ENCODE measurements around the gene COG5. TPM values are rescaled to one million over a fixed set of nuclear protein-coding genes. Genes with fewer than 3 reads are reported as not detected.
A peak's percentile ranks its signal among the peaks of the same experiment; 100 is the strongest.

The COG5 gene
- total RNA-seq, 1 experiment from 2014 or later = 72.6 TPM

DNA sequence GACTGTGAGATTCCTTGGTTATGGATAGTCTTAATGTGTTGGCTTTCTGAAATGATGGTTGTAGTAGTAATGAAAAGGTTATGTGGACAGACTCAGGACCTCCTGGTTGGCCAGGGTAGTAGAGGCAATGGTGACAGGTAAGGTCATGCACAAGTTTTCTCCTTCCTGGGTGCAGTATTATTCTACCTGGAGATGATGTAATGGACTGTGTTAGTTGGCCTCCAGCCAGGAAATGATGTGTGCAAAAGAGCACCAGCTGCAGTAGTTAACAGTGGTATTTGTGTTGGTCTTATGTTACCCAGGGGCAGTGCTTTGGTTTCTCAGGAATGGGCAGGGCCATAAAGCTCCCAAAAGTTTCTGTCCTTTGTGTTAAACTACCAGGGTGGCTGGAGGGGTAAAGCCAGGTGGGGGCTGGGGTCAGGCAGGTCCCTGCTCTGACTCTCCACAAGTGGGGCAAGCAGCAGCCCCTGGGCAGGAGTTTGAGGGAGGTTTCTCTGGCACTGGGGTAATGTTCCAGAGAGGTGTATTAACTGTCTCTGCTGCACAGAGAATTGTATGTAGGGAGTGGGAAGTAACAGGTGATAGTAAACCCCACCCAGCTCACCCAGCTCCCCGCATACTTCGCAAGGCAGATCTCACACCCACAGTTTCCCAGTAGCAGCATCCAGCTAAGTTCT is 57.6 kb downstream of the COG5 start:
- DNase-seq (ENCODE audit: low read depth) = peak; percentile 64

DNA sequence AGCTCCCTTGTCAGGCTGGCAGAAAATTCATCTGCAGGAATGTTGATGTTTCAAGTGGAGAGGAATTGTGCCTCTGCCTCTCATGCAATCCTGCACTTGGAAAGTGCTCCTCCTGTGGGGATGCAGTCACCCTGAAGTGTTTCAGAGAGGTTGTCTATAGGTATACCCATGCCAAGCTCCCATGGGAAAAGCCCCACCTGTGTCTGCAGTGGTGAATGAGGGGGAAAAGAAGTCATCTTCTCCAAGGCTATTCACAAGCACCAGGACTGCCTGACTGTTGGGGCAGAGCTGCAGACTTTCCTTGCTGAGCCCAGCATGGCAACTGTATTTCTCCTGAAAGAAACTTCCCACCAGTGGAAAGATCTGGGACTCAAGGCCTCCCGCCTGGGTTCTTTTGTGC is 58.4 kb downstream of the COG5 start:
- DNase-seq (ENCODE audit: low read depth) = no peak

DNA sequence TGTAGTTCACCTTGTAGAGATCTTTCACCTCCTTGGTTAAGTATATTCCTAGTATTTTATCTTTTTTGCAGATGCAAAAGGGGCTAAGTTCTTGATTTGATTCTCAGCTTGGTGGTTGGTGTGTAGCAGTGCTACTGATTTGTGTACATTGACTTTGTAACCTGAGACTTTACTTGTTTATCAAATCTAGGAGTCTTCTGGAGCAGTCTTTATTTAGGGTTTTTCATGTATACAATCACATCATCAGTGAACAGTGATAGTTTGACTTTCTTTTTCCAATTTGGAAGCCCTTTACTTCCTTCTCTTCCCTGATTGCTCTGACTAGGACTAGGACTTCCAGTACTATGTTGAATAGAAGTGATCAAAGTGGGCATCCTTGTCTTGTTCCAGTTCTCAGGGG is 60.0 kb downstream of the COG5 start:
- no peak for DNase-seq (ENCODE audit: low read depth)

DNA sequence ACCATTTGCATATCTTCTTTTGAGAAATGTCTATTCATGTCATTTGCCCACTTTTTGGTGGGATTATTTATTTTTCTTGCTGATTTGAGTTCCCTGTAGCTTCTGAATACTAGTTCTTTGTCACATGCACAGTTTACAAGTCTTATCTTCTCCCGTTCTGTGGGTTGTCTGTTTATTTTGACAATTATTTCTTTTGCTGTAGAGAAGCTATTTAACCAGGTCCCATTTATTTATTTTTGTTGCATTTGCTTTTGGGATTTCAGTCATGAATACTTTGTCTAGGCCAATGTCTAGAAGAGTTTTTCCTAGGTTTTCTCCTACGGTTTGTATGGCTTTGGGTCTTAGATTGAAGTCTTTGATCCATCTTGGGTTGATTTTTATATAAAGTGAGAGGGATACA is 60.9 kb downstream of the COG5 start:
- no peak for DNase-seq (ENCODE audit: low read depth)

DNA sequence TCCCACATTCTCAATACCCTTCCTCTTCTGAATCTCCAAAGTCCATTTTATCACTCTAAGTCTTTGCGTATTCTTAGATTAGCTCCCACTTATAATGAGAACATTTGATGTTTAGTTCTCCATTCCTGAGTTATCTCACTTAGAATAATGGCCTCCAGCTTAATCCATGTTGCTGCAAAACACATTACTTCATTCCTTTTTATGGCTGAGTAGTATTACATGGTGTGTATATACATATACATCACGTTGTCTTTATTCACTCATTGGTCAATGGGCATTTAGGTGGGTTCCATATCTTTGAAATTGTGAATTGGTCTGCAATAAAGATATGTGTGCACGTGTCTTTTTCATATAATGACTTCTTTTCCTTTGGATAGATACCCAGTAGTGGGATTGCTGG is 61.6 kb downstream of the COG5 start:
- DNase-seq (ENCODE audit: low read depth) = no peak

DNA sequence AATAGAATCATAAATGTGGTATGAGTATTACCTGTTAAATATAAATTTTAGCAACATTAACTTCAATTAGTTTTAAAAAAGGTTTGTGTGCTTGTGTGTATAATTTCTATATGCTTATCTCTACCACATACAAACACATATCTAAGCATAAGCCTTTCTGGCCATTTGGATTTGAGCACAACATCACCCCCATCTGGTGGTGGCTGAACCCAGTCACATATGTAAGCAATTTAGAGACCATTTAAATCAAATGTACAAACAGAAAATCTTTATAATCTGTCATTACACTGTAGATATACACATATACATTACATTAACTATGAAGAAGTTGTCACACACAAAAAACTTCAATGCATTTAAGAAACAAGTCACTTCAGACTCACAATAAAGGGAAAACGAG is 62.1 kb downstream of the COG5 start:
- DNase-seq (ENCODE audit: low read depth) = peak; percentile 46

DNA sequence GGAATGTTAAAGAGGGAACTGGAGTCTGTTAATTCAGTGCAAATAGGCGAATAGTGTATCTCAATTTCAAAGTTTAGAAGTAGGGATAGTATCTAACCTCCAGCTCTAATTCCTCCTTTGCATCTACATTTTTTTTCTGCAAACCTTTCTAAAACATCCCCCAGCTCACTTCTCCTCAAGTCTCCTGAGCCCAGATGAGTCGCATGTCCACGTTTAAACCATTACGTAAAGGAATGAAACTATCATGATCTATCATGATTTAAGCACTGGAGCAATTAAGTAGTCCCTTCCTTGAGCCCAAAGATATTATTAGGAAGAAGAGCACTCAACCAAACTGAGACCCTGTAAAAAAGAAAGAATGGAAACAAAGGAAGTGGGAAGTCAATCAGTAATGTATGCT is 64.0 kb downstream of the COG5 start:
- DNase-seq (ENCODE audit: low read depth) = no peak

DNA sequence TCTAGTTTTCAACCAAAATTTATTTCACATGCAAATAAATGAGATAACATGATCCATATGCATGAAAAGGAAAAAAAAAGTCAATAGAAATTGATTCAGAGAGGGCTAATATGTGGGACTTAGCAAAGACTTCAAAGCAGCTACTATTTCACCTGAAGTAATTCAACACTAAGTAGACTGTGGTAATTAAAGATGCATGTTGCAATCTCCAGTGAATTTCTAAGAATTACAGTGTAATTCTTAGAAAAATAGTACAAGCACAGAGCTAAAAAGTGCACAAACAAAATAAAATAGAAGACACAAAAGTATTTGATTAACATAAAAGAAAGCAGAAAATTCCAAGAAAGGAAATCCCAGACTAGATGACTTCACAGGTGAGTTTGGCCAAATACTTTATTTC is 68.2 kb downstream of the COG5 start:
- DNase-seq (ENCODE audit: low read depth) = no peak

DNA sequence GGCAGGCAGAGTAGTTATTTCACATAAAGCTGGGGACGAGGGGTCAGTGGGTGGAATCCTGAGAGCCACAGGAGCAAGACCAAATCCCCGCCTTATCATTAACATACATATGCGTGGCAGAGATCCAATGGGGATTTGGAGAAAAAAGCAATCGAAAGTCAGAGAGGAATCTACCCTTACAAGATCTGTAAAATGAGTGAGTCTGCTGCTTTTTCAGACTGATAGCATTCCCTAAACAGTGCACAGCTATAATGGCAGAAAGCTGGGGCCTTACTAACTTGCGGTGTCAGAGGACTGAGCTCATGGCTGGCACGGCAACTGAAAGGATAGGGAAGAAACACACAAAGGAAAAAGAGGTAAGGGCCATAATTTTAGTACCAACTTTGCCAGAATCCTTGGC is 68.8 kb downstream of the COG5 start:
- DNase-seq (ENCODE audit: low read depth) = no peak

DNA sequence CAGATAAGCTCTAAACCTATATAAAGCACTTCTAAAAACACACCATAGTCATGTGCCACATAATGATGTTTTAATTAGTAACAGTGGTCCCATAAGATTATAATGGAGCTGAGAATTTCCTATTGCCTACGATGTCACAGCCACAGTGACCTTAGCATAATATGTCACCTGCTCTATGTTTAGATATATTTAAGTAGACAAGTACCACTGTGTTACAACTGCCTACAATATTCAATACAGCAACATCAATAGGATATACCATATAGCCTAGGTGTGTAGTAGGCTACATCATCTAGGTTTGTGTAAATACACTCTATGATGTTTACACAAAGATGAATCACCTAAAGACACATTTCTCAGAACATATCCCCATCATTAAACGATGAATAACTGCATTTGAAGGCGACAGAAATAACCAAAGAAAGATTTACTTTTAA is 69.4 kb downstream of the COG5 start:
- DNase-seq (ENCODE audit: low read depth) = no peak

DNA sequence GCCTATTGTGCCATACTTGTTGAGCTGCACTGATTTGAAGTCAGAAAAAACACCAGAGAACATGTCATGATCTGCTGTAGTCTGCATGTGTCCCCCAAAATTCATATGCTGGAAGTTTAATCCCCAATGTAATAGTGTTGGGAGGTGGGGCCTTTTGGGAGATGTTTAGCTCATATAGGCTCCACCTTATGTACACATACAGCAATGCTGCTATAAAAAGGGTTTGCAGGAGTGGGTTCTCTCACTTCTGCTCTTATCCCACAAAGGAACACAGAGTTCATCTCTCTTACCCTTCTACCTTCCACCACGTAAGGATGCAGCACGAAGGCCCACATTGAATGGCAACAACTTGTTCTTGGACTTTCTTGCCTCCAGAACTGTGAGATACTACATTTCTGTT is 70.8 kb downstream of the COG5 start:
- no peak for DNase-seq (ENCODE audit: low read depth)

DNA sequence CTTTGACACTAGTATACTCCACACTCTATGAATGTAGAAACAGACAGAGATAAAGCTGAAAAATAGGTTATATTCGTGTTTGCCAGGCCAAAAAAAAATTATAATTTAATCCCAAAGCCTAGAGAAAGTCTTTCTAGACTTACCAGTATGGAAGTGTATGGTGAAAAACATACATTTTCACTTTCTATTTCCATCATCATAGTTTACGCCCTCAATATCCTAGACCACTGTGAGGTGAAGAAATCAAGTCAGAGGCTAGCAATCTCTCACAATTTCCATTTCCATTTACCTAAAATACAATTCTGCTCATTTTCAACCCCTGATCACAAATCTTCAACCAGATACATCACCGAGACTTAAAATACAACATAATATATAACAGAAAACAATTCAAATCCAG is 77.7 kb downstream of the COG5 start:
- DNase-seq (ENCODE audit: low read depth) = no peak

DNA sequence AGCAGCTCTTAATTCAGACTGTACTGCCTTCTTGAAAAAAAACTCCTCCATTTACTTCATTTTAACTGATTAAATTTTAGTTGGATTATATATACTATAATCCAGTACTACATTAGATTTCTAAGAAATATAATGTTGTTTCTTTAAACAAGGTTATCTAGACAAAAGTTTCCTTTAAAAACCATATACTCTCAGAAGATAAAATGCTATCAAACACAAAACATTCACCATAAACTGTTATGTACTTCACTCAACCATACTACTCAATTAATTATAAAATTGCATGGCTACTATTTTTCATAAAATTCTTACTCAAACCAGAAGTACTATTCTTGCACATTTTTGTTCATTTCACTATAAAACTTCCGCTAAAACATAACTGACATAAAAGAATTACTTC is 81.1 kb downstream of the COG5 start:
- no peak for DNase-seq (ENCODE audit: low read depth)

DNA sequence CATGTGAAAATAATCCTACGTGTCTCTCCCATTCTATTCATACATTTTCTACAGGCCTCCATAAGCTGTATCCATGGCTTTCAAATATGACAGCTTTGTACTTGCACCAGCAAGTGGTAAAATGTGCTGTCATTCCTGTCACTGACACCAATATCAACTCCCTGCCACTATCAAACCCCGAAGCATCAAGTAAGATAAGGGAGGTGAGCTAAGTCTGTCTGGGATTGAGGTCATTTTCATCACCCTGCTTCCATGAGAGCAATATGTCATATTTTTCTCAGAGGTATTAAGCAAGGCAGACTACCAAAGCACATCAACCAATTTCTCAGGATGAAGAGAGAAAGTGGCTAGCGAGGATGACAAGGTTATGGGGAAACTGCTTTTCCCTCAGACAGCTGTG is 82.8 kb downstream of the COG5 start:
- DNase-seq (ENCODE audit: low read depth) = no peak

DNA sequence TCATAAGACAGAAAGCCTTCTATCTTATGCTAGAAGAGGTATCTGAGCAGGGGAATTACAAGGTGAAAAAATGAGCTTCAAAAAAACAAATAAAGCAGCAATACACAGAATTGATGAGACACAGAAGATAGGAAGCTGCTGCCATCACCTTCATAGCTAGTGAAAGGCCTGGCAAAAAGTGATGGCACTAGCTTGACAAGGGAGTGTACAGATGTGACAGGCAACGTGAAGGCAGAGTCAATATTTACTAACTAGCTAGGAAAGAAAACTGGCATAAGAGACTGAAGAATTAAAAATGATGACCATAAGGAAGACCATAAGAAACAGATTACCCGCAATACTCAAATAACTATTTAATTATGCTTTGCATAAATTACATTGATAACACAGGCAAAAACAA is 84.4 kb downstream of the COG5 start:
- DNase-seq (ENCODE audit: low read depth) = no peak

DNA sequence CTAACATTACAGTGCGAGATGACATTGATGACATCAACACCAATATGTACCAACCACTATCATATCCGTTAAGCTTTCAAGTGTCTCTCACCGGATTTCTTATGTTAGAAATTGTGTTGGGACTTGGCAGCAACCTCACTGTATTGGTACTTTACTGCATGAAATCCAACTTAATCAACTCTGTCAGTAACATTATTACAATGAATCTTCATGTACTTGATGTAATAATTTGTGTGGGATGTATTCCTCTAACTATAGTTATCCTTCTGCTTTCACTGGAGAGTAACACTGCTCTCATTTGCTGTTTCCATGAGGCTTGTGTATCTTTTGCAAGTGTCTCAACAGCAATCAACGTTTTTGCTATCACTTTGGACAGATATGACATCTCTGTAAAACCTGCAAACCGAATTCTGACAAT is 89.6 kb downstream of the COG5 start:
- DNase-seq (ENCODE audit: low read depth) = no peak

DNA sequence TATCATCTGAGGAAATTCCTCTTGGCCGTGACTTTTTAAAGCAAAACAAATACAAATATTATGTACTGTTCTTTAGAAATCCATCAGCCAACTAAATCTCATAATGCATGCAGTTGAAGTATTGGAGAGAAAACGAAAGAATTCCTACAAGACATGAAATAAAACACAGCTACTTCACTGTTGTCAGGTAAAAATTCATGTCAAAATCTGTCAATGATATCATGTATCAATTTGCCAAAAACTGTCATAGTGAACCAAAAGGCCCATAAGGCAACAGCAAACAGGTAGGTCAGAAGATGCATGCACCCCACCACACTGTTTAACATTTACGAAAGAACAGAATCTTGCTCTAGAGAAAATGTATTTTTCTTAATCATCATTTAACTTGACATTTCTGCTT is 91.6 kb downstream of the COG5 start:
- DNase-seq (ENCODE audit: low read depth) = no peak

DNA sequence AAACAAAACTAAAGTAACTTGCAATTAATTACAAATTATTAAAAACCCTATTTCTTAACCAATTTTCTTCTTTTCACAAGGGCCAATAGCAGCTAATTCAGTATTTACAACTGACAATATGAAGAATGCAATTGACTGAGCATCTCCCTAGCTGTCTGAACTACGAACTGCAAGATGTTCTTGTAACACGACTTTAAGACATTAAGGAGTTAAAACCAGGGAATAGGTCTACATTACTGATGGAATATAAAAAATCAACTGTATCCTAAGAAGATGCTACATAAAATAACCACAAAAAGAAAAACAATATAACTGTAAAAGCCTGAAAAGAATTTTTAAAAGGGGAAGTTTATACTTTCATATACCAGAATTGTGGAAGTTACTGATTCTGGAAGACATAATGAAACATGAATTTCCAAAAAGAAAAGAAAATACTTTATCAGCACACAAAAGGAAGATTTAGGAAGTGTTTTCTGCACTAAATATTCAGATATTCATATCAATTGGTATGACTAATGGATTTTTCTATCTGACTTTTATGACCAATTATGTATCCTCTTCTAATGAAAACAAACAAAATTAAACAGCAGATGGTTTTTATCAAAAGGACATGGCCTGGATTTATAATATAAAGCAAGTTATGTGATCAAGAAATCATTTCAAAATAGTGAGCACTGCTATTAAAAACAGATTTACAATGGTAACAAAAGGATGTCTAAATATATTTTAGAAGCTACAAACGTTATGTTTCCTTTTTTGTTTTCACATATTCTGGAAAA is 92.2 kb downstream of the COG5 start:
- no peak for DNase-seq (ENCODE audit: low read depth)

DNA sequence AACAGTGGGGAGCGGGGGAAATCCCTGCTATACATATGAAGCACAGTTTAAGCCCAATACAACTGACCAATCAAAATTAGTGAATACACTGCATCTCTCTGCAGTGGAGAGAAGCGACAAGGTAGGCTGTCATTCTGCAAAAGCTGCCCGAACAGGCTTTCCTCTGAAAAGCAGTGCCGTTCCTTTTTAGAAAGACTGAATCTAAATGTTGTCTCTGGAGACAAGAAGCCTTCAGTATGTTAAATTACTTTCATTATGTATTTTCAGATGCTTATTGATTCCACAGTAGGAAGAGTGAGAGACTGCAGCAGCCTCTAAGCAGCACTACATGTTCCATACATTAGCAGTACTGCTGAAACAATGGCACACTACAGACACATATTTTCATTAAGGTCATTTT is 93.8 kb downstream of the COG5 start, which contains the start of gene GPR22:
TSS of gene GPR22 (plus strand) at position 129 of the 400 bp plus-strand sequence. CDS start 4,004 bp downstream, outside the sequence.
- no peak for DNase-seq (ENCODE audit: low read depth)

DNA sequence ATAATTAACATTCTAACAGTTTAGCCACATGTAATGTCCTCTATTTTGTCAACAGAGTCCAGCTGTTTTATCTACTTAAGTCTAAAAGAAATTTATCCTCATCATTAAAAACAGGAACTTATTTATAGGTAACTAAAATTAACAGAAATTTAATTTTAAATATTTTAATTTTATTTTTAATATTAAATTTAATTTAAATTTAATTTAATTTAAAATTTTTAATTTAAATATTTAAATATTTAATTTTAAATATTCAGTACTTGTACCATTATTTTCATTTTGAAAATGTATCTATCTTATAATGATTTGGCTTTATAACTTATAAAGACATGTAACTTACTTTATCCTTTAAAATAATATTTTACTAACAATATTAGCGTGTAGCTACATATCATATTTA is 94.9 kb downstream of the COG5 start:
- no peak for DNase-seq (ENCODE audit: low read depth)

DNA sequence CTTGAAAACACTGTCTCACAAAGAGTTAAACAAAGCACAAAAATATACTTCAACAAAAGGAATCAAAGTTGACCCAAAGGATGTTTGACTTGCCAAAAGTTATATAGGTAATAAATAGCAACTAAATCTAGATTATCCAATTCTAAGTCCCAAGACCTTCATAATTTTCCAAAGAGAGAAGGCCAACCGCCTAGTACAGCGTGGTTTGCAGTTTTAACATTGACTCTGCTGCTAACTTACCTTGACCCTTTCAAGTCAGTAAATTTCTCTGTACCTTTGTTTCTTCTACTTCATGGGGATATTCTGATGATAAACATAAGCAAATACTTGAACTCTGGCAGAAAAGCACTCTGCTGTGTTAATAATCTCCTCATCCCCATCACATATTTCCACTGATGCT is 95.7 kb downstream of the COG5 start:
- DNase-seq (ENCODE audit: low read depth) = no peak

DNA sequence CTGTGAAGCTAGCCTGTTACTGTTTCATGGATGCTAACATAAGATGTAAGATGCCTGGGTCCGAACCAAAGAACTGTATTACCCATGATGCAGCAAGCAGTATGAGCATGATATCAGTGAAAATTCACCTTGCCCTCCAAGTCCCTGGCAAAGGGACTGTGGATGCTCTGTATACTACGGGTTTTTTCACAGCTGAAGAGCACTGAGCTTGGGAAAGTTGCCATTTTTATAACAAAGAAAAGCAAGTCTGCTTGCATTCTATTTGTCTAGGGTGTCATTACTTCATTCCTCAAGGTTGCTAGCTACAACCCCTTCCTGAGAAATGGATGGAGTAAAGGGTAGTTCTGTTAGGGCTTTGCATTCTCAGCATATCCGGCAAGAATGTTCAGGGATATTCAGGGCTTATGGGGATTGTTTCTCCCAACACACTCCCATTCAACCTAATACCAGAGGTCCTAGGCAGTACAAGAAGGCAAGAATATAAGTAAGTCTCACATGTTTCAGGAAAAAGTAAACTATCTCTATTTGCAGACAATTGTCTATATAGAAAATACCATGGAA is 99.0 kb downstream of the COG5 start:
- DNase-seq (ENCODE audit: low read depth) = no peak

All from Daoy (cell line).